GM12878 (cell line): ENCODE data around the gene LPCAT3. TPM values are rescaled to one million over a fixed set of nuclear protein-coding genes. Genes with fewer than 3 reads are reported as not detected.

ENCODE experiments used
- EED ChIP-seq: sonication (generic); IDR thresholded peaks from 2 replicates; pipeline ENCODE4 v1.6.1; 2016; ENCODE audit warnings: antibody characterized with exemption, low read depth
- HDAC6 ChIP-seq: fragments of 200-600 bp; sonication (generic); IDR thresholded peaks from one replicate; pipeline ENCODE4 v1.8.0; 2017; ENCODE audit warnings: antibody characterized with exemption; ENCODE audit not compliant: unreplicated experiment
- IKZF1 ChIP-seq: fragments of 450-650 bp; conservative IDR thresholded peaks from 2 replicates; pipeline ENCODE4 v1.6.1; 2017; ENCODE audit warnings: antibody characterized with exemption, mild to moderate bottlenecking
- IKZF2 ChIP-seq, 2 experiments: fragments of 450-650 bp; IDR thresholded peaks; 2 replicates each; pipeline ENCODE4 v1.6.1; 2017; ENCODE audit warnings: mild to moderate bottlenecking in 2 of 2, moderate library complexity in 2 of 2
- NFYA ChIP-seq: IDR thresholded peaks from 2 replicates; pipeline ENCODE4 v1.6.1; 2011; ENCODE audit warnings: low read depth, mild to moderate bottlenecking, low read length, improper control_type of control experiment, borderline replicate concordance
- RAD21 ChIP-seq: IDR thresholded peaks from 2 replicates; pipeline ENCODE4 v1.6.1; 2011; ENCODE audit warnings: mild to moderate bottlenecking, low read depth, low read length, moderate library complexity; ENCODE audit not compliant: insufficient read depth
- RBBP5 ChIP-seq: fragments of 200-600 bp; sonication (generic); conservative IDR thresholded peaks from 2 replicates; pipeline ENCODE4 v1.6.1; 2016
- SPI1 ChIP-seq: IDR thresholded peaks from 2 replicates; pipeline ENCODE4 v1.6.1; 2011; ENCODE audit warnings: low read depth, mild to moderate bottlenecking, low read length, moderate library complexity, borderline replicate concordance; ENCODE audit not compliant: insufficient read depth
- STAT1 ChIP-seq: fragments of 450-650 bp; conservative IDR thresholded peaks from 2 replicates; pipeline ENCODE4 v1.6.1; 2014; ENCODE audit warnings: antibody characterized with exemption, mild to moderate bottlenecking
- TARDBP ChIP-seq: IDR thresholded peaks from 2 replicates; pipeline ENCODE4 v1.6.1; 2016; ENCODE audit warnings: borderline replicate concordance
- ZNF217 ChIP-seq: fragments of 450-650 bp; IDR thresholded peaks from 2 replicates; pipeline ENCODE4 v1.6.1; 2017; ENCODE audit warnings: antibody characterized with exemption, mild to moderate bottlenecking
- polyA plus RNA-seq, 11 experiments: library from polyadenylated mRNA; depleted of rRNA in 4 of 11; unstranded in 6 of 11; stranded (reverse) in 5 of 11; fragments of >200 nt; fragmentation: Nextera tagmentation in 4 of 11; fragmentation: Illumina TruSeq in 1 of 11; extraction: Ambion mirVana in 4 of 11; extraction: Trizol in 1 of 11; gene quantifications; 1 replicate in 1 of 11; 2 replicates in 10 of 11; pipeline versions ENCODE4 v1.2.1 to v1.2.3, GENCODE V29; 2011 to 2016; ENCODE audit warnings: inconsistent platforms in 2 of 11, missing spikeins in 2 of 11, low read depth in 1 of 11
- total RNA-seq, 4 experiments: library from RNA; depleted of rRNA in 3 of 4; stranded (reverse); fragments of >200 nt in 3 of 4; fragmentation: Illumina TruSeq in 1 of 4; extraction: Trizol in 1 of 4; gene quantifications; 2 replicates each; pipeline versions ENCODE4 v1.2.1 to v1.2.3, GENCODE V29; 2013 to 2021
- TF ChIP-seq, protein P1 (sequence below), 3 experiments: IDR thresholded peaks in 2 of 3; conservative IDR thresholded peaks in 1 of 3; 2 replicates each; pipeline ENCODE4 v1.5.1; 2011; ENCODE audit warnings: low read depth in 3 of 3, low read length in 3 of 3, mild to moderate bottlenecking in 3 of 3, control low read depth in 2 of 3, moderate library complexity in 2 of 3, inconsistent platforms in 1 of 3, mixed read lengths in 1 of 3; ENCODE audit not compliant: control insufficient read depth in 2 of 3, insufficient read depth in 1 of 3; ENCODE audit errors: extremely low read depth in 1 of 3
- TF ChIP-seq, protein P2 (sequence below): fragments of 450-650 bp; IDR thresholded peaks from 2 replicates; pipeline ENCODE4 v1.6.1; 2016; ENCODE audit warnings: mild to moderate bottlenecking, moderate library complexity, borderline replicate concordance
- TF ChIP-seq, protein P3 (sequence below): fragments of 450-650 bp; IDR thresholded peaks from 2 replicates; pipeline ENCODE4 v1.6.1; 2017; ENCODE audit warnings: mild to moderate bottlenecking, moderate library complexity
- TF ChIP-seq, protein P4 (sequence below): IDR thresholded peaks from 2 replicates; pipeline ENCODE4 v1.6.1; 2011; ENCODE audit warnings: borderline replicate concordance, low read depth, mild to moderate bottlenecking, moderate library complexity, mixed read lengths, low read length; ENCODE audit not compliant: insufficient read depth; ENCODE audit errors: extremely low read length

Gene LPCAT3
- total and polyA plus RNA-seq, 10 of the 15 experiments (the other 5 are each of a cell fraction or from before 2014, with no cell fraction given) = 2.6 to 48.3 (median 23.0) TPM

DNA sequence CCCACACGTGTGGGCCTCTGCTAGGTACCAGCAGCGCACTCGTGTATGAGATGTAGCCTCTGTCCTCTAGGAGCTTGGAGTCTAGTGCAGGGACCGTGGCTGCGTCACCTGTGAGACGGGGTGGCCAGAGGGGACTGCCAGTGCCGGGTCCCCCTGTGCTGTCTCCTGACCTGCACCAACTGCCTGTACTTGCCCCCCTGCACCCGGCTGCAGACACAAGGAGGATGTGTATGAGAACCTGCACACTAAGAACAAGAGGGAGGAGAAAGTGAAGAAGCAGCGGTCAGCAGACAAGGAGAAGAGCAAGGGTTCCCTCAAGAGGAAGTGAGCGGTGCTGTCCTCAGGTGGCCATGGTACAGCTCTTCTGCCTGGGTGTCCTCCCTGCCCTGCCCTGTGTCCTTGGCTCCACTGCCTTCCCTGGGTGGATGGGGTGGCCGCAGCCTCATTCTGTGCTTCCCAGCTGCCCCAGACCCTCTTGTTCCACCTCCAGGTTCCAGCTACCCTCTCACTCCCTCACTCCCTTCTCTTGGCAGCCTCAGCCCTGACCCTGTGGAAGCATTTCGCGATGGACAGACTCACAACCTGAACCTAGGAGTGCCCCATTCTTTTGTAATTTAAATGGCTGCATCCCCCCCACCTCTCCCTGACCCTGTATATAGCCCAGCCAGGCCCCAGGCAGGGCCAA is 57.5 kb downstream of the LPCAT3 start (continued):
- TF ChIP-seq, protein P1, sequence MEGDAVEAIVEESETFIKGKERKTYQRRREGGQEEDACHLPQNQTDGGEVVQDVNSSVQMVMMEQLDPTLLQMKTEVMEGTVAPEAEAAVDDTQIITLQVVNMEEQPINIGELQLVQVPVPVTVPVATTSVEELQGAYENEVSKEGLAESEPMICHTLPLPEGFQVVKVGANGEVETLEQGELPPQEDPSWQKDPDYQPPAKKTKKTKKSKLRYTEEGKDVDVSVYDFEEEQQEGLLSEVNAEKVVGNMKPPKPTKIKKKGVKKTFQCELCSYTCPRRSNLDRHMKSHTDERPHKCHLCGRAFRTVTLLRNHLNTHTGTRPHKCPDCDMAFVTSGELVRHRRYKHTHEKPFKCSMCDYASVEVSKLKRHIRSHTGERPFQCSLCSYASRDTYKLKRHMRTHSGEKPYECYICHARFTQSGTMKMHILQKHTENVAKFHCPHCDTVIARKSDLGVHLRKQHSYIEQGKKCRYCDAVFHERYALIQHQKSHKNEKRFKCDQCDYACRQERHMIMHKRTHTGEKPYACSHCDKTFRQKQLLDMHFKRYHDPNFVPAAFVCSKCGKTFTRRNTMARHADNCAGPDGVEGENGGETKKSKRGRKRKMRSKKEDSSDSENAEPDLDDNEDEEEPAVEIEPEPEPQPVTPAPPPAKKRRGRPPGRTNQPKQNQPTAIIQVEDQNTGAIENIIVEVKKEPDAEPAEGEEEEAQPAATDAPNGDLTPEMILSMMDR (IDR thresholded peaks at IDR 0.05 in 2 of 3, conservative IDR thresholded peaks at IDR 0.05 in 1 of 3; ENCODE audit: control insufficient read depth in 2 of 3, extremely low read depth in 1 of 3, insufficient read depth in 1 of 3, low read depth in 3 of 3, low read length in 3 of 3) = peak; percentile 55 to 85 (median 63); a peak in 5 of 6 replicates
- TF ChIP-seq EED (peak; percentile 58; the same call in 1 of the 2 replicates), TARDBP (0 out of 2 replicates have a peak, but pooled peaks have one; percentile 18), STAT1 (no peak), HDAC6 (no peak), IKZF2 (IDR thresholded peaks at IDR 0.05) (no peak), RBBP5 (no peak), ZNF217 (no peak), RAD21 (peak; percentile 76), IKZF1 (peak; percentile 39; the same call in 1 of the 2 replicates), SPI1 (peak; percentile 84), NFYA (no peak)
- TF ChIP-seq, protein P2, sequence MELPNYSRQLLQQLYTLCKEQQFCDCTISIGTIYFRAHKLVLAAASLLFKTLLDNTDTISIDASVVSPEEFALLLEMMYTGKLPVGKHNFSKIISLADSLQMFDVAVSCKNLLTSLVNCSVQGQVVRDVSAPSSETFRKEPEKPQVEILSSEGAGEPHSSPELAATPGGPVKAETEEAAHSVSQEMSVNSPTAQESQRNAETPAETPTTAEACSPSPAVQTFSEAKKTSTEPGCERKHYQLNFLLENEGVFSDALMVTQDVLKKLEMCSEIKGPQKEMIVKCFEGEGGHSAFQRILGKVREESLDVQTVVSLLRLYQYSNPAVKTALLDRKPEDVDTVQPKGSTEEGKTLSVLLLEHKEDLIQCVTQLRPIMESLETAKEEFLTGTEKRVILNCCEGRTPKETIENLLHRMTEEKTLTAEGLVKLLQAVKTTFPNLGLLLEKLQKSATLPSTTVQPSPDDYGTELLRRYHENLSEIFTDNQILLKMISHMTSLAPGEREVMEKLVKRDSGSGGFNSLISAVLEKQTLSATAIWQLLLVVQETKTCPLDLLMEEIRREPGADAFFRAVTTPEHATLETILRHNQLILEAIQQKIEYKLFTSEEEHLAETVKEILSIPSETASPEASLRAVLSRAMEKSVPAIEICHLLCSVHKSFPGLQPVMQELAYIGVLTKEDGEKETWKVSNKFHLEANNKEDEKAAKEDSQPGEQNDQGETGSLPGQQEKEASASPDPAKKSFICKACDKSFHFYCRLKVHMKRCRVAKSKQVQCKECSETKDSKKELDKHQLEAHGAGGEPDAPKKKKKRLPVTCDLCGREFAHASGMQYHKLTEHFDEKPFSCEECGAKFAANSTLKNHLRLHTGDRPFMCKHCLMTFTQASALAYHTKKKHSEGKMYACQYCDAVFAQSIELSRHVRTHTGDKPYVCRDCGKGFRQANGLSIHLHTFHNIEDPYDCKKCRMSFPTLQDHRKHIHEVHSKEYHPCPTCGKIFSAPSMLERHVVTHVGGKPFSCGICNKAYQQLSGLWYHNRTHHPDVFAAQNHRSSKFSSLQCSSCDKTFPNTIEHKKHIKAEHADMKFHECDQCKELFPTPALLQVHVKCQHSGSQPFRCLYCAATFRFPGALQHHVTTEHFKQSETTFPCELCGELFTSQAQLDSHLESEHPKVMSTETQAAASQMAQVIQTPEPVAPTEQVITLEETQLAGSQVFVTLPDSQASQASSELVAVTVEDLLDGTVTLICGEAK = no peak
- TF ChIP-seq, protein P3, sequence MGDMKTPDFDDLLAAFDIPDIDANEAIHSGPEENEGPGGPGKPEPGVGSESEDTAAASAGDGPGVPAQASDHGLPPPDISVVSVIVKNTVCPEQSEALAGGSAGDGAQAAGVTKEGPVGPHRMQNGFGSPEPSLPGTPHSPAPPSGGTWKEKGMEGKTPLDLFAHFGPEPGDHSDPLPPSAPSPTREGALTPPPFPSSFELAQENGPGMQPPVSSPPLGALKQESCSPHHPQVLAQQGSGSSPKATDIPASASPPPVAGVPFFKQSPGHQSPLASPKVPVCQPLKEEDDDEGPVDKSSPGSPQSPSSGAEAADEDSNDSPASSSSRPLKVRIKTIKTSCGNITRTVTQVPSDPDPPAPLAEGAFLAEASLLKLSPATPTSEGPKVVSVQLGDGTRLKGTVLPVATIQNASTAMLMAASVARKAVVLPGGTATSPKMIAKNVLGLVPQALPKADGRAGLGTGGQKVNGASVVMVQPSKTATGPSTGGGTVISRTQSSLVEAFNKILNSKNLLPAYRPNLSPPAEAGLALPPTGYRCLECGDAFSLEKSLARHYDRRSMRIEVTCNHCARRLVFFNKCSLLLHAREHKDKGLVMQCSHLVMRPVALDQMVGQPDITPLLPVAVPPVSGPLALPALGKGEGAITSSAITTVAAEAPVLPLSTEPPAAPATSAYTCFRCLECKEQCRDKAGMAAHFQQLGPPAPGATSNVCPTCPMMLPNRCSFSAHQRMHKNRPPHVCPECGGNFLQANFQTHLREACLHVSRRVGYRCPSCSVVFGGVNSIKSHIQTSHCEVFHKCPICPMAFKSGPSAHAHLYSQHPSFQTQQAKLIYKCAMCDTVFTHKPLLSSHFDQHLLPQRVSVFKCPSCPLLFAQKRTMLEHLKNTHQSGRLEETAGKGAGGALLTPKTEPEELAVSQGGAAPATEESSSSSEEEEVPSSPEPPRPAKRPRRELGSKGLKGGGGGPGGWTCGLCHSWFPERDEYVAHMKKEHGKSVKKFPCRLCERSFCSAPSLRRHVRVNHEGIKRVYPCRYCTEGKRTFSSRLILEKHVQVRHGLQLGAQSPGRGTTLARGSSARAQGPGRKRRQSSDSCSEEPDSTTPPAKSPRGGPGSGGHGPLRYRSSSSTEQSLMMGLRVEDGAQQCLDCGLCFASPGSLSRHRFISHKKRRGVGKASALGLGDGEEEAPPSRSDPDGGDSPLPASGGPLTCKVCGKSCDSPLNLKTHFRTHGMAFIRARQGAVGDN = no peak; the same call in 1 of the 2 replicates
- TF ChIP-seq, protein P4, sequence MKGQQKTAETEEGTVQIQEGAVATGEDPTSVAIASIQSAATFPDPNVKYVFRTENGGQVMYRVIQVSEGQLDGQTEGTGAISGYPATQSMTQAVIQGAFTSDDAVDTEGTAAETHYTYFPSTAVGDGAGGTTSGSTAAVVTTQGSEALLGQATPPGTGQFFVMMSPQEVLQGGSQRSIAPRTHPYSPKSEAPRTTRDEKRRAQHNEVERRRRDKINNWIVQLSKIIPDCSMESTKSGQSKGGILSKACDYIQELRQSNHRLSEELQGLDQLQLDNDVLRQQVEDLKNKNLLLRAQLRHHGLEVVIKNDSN = no peak
